ENCODE data around the gene ZNF554. TPM values are rescaled to one million over a fixed set of nuclear protein-coding genes. Genes with fewer than 3 reads are reported as not detected.
"Not testable (repeated sequence)": the region's sequence is repeated elsewhere in the genome, so short reads cannot be mapped to it uniquely, and the experiment has no call there.

ZNF554 gene
- total RNA-seq, 1 donor from 2014 or later, result 7.2 TPM

DNA sequence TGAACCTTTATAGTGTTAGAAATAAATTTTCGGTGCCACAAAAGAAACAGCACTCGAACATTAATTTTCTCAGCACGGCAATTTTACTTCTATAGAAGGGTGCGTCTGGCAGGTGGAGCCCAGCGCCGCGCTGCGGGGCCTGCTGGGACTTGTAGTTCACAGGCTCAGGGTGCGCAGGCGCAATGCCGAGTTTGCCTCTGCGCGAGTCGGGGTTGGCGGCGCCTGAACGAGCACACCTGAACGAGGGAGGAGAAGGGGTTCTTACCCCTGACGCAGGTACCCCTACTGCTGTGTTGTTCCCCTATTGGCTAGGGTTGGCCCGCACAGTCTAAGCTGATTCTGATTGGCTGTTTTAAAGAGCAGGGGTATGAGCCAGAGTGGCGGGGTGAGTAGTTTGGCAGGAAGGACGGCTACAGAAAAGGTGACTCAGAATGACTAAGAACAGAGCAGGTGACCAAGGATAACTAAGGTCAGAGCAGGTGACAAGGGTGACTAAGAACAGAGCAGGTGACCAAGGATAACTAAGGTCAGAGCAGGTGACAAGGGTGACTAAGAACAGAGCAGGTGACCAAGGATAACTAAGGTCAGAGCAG lies 2.3 kb upstream of the ZNF554 start:
- ATAC-seq; DNase-seq (ENCODE audit: low spot score); intact Hi-C loops (cut with DNase I): not testable (repeated sequence)

DNA sequence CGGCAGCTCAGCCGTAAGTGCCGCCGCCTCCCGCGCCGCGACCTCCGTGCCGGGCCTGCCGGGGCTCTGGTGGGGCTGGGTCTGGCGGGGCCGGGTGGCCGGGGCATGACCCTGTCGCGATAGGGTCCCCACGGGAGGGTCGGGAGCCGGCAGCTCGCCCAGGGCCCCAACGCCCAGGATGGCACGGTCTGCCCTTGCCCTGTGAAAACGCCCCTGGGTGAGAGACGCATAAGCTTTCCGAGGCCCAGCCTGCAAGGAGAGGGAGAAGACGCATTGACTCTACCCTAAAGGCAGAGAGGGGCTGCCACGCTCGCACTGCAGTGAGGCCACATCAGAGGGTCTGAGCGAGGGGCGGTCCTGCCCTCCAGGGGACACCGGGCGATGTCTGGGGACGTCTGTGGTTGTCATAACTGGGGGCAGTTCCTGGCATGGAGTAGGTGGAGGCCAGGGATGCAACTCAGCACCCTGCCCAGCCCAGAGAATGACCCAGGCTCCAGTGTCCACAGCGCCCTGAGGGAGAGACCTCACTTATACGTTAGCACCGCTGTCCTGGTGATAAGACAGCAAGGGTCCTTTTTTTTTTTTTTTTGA lies 539 bp downstream of the ZNF554 start:
- intact Hi-C loops (cut with DNase I), result no loop called here
- DNase-seq (ENCODE audit: low spot score) (peak; percentile 60), ATAC-seq (peak; percentile 17)

DNA sequence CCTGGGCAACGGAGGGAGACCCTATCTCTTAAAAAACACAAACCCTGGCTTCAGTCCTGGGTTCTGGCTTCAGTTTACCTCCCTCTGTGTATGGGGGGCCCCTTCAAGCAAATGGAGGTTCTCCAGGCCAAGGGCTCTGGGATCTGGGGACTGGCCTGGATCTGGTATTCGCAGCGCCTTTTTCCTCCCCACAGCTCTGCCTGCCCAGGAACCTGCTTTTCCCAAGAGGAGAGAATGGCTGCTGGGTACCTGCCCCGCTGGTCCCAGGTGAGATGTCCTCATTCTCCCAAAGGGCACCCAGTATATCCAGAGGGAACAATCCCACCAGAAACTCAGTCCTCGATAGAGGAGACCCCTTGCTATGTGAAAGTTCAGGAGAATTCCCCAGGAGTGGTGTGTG lies 3.2 kb downstream of the ZNF554 start:
- intact Hi-C loops (cut with DNase I), result no loop called here
- ATAC-seq, result no peak
- DNase-seq (ENCODE audit: low spot score), result no peak

DNA sequence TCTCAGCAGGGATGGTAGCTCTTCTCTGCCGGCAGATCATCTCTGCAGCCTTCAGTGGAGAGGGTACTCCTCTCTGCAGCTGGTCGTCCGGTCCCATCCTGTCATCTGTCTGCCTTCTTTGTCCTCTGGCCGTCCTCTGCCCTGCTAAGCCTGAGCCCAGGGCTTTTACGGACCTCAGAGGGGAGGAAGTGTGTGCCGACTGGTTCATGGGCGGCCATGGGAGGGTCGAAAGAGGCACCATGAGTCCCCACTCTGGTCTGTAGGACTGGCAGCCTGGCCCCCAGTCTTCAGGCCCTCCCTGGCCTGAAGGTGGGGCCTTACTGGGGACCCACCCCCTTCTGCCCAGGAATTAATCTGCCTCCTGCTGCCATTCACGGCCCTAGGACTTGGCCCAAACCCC lies 4.0 kb downstream of the ZNF554 start:
- intact Hi-C loops (cut with DNase I), result no loop called here
- ATAC-seq, result no peak
- DNase-seq (ENCODE audit: low spot score), result no peak

DNA sequence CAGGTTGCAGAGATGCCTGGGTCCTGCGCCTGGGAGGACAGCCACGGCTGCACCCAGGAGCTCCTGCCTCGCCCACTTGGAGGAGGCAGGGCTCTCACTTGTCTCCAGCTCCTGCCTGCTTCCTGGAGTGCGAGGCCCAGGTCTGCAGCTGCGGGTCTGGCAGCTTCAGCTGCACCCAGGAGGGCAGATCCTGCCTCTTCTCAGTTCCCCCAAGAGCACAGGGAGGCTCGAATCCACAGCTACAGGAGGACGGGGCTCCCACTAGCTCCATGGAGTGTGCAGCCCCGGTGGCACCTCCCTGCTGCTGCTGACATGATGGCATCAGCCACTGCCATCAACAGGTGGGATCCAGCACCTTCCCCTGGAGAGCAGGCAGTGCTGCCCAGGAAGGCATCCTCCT lies 4.5 kb downstream of the ZNF554 start:
- no peak for ATAC-seq
- no peak for DNase-seq (ENCODE audit: low spot score)
- intact Hi-C loops (cut with DNase I), result no loop called here

DNA sequence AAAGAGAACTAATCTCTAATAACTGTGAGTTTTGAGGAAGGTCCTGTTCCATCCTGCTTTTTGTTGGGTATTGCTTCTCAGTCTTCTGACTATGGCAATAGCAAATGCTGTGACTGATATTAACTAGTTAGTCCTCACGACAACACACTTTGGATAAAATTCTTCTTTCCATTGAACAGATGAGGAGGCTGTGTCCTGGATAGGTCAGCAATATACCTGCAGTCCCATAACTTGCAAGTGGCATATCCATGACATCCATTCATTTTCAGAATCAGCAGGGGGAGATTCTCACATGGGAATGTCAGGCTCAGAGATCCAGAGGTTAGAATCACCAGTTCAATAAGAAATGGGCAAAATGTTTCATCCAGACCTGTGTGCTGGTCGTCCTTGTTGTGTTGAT lies 7.4 kb downstream of the ZNF554 start:
- DNase-seq (ENCODE audit: low spot score) (no peak), ATAC-seq (no peak)
- intact Hi-C loops (cut with DNase I), result no loop called here

DNA sequence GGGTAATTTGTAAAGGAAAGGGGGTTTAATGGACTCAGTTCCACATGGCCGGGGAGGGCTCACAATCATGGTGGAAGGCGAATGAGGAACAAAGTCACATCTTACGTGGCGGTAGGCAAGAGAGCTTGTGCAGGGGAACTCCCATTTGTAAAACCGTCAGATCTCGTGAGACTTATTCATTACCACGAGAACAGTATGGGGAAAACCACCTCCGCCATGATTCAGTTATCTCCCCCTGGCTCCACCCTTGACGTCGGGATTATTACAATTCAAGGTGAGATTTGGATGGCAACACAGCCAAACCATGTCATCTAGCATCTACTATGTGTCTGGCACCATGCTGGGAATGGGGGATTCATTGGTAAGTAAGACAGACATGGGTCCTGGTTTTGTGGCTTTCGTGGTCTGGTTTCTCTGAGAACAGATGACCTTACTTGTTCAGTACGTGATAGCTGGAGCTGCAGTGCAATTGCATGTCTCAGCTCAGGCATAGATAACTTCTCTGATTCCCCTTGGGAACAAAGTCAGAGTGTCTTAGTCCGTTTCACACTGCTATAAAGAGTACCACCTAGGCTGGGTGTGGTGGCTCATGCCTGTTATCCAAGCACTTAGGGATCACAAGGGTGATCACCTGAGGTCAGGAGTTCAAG lies 8.3 kb downstream of the ZNF554 start:
- no peak for DNase-seq (ENCODE audit: low spot score)

DNA sequence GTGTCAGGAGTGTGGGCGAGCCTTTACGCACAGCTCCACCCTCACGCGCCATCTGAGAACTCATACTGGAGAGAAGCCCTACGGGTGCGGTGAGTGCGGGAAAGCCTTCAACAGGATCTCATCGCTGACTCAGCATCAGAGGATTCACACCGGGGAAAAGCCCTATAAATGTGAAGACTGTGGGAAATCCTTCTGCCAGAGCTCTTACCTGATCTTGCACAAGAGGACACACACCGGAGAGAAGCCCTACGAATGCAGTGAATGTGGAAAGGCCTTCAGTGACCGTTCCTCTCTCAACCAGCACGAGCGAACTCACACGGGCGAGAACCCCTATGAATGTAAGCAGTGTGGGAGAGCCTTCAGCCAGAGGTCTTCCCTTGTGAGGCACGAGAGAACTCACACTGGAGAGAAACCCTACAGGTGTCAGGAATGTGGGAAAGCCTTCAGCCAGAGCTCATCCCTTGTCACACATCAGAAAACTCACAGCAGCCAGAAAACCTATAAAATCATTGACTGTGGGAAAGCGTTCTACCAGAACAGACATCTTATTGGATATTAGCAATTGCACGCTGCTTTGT lies 14.7 kb downstream of the ZNF554 start:
- no peak for DNase-seq (ENCODE audit: low spot score)
- no peak for ATAC-seq
- intact Hi-C loops (cut with DNase I), result no loop called here

More for the DNA sequence above, 8.3 kb downstream of the ZNF554 start:
- intact Hi-C loops (cut with DNase I), result no loop called here
- no peak for ATAC-seq

DNA sequence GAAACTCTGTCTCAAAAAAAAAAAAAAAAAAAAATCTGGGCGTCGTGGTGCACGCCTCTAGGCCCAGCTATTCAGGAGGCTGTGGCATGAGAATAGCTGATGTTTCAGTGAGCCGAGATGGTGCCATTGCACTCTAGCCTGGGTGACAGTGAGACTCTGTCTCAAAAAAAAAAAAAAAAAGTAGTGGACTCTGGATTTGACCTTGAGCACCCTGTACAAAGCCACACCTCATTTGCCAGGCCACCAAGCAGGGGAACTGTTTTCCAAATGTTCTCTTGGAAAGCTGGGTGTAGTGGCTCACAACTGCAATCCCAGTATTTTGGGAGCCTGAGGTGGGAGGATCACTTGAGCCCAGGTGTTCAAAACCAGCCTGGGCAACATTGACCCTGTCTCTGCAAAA lies 17.8 kb downstream of the ZNF554 start:
- DNase-seq (ENCODE audit: low spot score), result no peak
- no peak for ATAC-seq
- intact Hi-C loops (cut with DNase I), result no loop called here

DNA sequence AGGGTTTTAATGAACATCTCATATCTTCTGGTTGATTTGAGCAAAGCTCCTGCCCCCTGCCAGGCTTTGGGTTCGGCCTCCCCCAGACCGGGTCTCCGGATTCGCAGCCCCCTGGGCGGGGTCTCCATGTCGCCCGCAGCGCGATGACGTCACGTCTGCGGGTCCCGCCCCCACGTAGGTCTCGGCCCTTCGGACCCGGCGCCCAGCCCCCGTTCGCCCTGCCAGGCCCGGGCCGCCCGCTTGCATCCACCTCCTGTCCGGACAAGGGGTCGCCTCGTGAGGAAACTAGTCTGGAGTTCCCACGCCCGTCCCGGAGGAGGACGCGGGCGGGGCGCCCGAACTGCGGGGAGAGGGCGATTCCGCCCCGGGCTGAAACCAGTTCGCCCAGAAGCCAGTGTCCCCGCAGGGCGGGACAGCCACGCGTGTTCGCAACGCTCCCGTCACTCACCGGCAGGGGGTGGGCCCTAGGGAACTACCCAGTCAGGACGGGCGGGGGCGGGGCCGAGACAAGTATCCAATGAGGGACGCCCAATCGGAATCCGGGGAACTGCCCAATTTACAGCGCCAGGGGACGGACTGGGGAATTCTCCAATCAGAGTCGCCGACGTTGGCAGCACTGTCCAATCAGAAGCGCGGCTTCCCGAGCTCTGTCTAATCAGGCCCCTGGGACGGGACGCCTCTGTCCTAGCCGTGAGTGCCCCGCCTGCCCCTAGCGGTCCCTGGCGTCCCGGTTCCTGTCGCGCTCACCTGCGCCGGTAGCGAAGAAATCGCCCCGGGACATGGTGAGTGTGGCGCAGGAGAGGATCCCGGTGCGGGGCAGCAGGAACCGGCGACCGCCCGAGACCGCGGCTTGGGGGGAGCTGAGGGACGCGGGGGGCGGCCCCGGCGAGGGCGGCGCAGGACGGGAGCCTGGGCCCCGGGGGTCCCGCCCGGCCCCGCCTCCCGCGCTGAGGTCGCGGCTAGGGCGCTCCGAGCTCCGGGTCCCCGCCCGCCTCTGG lies 21.4 kb downstream of the ZNF554 start, which contains the start of gene ZNF555:
Gene ZNF555, plus strand, starts transcription at position 682 of the 998 bp plus-strand sequence. Its CDS starts 98 bp downstream, at position 780.
- ATAC-seq, result peak; percentile 100
- peak; percentile 99 for DNase-seq (ENCODE audit: low spot score)
- intact Hi-C loops (cut with DNase I), result no loop called here

DNA sequence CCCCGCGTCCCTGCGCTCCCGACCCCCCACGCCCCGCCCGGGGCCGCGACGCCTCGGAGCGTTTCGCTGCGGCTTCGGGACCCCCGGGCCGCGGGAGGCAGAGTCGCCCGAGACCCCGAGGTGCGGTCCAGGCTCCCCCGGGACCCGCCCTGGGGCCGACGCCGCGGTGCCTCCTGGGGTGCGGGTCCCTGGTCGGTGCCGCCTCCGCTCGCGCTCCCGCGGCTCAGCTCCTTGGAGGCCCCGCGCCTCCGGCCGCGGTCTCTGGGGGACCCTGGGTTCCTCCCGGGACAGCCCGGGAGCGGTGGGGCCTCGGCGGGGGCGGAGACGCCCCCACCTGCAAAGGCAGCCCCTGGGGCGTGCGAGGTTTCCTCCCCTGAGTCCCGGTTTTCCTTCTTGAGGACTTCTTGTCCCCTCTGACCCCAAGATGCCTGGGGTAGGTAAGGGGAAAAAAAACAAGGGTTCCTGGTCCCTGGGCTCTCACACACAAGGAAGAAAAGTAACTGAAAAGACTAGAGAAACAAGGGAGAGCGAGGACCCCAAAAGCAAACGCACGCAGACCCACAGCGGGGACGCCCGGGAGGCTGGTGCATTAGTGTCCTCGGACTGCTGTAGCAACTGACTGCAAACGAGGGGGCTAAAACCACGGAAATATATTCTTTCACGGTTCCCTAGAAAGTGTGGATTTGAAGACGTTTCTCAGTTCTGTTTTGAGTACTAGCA lies 22.3 kb downstream of the ZNF554 start:
- intact Hi-C loops (cut with DNase I), result no loop called here
- ATAC-seq (no peak), DNase-seq (ENCODE audit: low spot score) (no peak)

DNA sequence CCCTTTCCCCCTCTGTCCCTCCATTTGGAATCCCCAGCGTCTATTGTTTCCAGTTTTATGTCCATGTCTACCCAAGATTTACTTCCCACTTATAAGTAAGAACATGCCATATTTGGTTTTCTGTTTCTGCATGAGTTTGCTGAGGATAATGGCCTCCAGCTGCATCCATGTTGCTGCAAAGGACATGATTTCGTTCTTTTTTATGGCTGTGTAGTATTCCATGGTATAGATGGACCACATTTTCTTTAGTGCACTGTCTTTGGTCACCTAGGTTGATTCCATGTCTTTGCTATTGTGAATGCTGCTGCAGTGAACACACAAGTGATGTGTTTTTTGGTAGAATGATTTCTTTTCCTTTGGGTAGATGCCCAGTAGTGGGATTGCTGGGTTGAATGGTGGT lies 25.4 kb downstream of the ZNF554 start:
- ATAC-seq (no peak), DNase-seq (ENCODE audit: low spot score) (no peak)
- intact Hi-C loops (cut with DNase I), result no loop called here

DNA sequence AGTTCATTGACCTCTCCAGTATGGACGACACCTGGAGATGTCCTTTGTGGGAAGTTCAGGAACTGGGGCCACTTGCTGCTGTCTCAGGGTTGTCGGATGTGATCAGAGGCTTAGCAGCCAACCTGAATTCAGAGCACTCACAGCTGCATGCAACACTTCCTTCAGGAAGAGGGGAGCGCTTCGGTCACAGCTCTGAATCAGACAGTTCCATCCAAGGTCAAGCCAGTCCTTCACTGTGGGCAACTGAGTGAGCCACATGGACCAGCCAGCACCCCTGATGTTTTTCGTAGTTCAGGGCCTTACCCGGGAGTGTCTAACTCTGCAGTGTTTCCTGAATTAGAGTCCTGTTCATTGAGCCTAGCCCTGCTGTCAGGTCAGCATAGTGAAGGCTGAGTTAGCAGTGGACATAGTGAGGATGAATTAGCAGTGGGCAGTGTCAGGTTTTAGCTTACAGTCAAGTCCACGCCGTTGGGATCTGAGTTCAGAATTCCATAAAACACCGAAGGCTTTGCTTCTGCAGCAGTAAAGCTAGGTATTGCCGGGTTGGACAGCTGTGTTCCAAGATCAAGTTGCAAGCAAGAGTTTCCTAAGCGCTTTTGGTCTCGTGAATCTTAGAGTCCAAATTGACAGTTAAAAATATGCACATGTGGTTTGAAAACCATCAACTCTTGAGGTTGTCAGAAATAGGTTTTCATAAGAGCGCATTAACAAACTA lies 26.7 kb downstream of the ZNF554 start:
- intact Hi-C loops (cut with DNase I), result no loop called here
- no peak for ATAC-seq
- DNase-seq (ENCODE audit: low spot score), result no peak

DNA sequence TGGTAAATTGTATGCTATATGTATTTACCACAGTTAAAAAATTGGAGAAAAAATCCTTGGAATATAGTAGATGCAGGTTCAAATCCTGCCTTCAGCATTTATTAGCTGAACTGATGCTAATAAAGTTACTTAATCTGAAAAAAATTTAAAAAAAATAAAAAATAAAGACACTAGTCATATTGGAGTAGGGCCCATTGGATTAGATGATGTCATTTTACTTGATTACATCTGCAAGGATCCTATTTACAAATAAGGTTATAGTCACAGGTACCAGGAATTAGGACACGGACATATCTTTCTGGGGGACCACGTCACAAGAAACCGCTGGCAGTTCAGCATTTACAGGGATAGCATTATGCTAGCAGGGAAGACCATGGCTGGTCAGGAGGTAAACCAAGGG lies 27.8 kb downstream of the ZNF554 start:
- intact Hi-C loops (cut with DNase I), result no loop called here
- DNase-seq (ENCODE audit: low spot score) (no peak), ATAC-seq (no peak)

DNA sequence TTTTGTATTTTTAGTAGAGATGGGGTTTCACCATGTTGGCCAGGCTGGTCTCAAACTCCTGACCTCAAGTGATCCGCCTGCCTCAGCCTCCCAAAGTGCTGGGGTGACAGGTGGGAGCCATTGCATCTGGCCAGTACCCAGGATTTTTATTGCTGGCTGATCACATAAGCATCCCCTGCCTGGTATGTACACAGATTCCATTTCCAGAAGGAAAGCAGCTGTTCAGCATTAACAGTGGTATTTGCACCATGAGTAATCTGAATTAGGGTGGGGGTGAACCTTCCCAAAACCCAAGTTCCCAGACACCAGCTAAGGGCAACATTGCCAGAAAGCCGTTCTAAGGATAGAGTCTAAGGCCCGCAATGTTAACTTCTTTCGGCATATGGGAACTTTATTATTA lies 28.9 kb downstream of the ZNF554 start:
- intact Hi-C loops (cut with DNase I), result no loop called here
- DNase-seq (ENCODE audit: low spot score) (no peak), ATAC-seq (no peak)

DNA sequence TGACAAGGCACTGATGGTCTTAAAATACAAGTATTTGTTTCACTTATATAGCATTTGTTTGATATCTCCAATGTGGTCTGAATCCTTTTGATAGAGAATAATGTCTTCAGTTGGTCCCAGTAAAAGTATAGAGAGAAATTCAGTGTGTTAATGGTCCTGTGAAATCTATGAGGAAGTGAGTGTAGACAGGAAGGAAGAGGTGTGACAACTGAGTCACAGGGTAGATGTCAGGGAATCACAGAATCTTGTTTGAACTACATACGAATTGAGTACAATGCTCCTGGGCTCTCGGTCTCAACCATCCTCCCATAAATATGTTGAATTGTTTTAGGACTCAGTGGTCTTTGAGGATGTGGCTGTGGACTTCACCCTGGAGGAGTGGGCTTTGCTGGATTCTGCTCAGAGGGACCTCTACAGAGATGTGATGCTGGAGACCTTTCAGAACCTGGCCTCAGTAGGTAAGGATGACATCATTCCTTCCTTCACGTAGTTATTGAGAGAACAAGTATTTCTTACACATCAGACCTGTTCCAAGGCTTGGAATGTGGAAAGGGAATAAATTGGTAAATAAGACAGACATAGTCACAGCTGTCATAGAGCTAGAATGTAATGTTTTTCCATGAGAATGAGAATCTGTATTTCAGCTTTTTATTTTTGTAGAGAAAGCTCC lies 30.7 kb downstream of the ZNF554 start:
- DNase-seq (ENCODE audit: low spot score) (no peak), ATAC-seq (no peak)
- intact Hi-C loops (cut with DNase I), result no loop called here

DNA sequence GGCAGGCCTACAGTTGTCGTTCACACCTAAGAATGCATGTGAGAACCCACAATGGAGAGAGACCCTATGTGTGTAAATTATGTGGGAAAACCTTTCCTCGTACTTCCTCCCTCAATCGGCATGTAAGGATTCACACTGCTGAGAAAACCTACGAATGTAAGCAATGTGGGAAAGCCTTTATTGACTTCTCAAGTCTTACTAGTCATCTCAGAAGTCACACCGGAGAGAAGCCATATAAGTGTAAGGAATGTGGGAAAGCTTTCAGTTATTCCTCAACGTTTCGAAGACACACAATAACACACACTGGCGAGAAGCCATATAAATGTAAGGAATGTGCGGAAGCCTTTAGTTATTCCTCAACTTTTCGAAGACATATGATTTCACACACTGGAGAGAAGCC lies 32.9 kb downstream of the ZNF554 start:
- no peak for ATAC-seq
- DNase-seq (ENCODE audit: low spot score), result no peak
- intact Hi-C loops (cut with DNase I), result no loop called here
